ENCODE data around the gene CAMK1D. TPM values are rescaled to one million over a fixed set of nuclear protein-coding genes. Genes with fewer than 3 reads are reported as not detected.
"Not testable (repeated sequence)": the region's sequence is repeated elsewhere in the genome, so short reads cannot be mapped to it uniquely, and the experiment has no call there.

Gene CAMK1D
- total RNA-seq, 1 donor from 2014 or later: 1.0 TPM

- DNase-seq (ENCODE audit: low read depth): no peak
- no peak for TF ChIP-seq CTCF (conservative IDR thresholded peaks at IDR 0.05; ENCODE audit: low read depth, low read length)
- H3K4me3 ChIP-seq (ENCODE audit: low read depth, low read length): no peak overlapping the region
Measured at GRCh38 chr10:12709521-12709963, 360.2 kb downstream of the CAMK1D start.

- no peak for TF ChIP-seq CTCF (conservative IDR thresholded peaks at IDR 0.05; ENCODE audit: low read depth, low read length)
- DNase-seq (ENCODE audit: low read depth): no peak
- H3K4me3 ChIP-seq (ENCODE audit: low read depth, low read length): no peak overlapping the region
Measured at GRCh38 chr10:12710157-12710556, 360.8 kb downstream of the CAMK1D start.

GRCh38 chr10:12710594-12711349, 361.4 kb downstream of the CAMK1D start:
- peak; percentile 99 for TF ChIP-seq CTCF (conservative IDR thresholded peaks at IDR 0.05; ENCODE audit: low read depth, low read length)
- no peak for DNase-seq (ENCODE audit: low read depth)
- no peak overlapping the region for H3K4me3 ChIP-seq (ENCODE audit: low read depth, low read length)

GRCh38 chr10:12711350-12711708, 362.0 kb downstream of the CAMK1D start:
- H3K4me3 ChIP-seq (ENCODE audit: low read depth, low read length): no peak overlapping the region
- no peak for TF ChIP-seq CTCF (conservative IDR thresholded peaks at IDR 0.05; ENCODE audit: low read depth, low read length)
- no peak for DNase-seq (ENCODE audit: low read depth)

GRCh38 chr10:12712293-12712983, 363.1 kb downstream of the CAMK1D start:
- TF ChIP-seq CTCF (conservative IDR thresholded peaks at IDR 0.05; ENCODE audit: low read depth, low read length): no peak
- DNase-seq (ENCODE audit: low read depth): no peak

GRCh38 chr10:12712984-12713316, 363.6 kb downstream of the CAMK1D start:
- DNase-seq (ENCODE audit: low read depth); H3K4me3 ChIP-seq (ENCODE audit: low read depth, low read length): not testable (repeated sequence)

More at GRCh38 chr10:12712293-12712983, 363.1 kb downstream of the CAMK1D start:
- H3K4me3 ChIP-seq (ENCODE audit: low read depth, low read length): no peak overlapping the region

GRCh38 chr10:12716042-12716441, 366.7 kb downstream of the CAMK1D start:
- TF ChIP-seq CTCF (conservative IDR thresholded peaks at IDR 0.05; ENCODE audit: low read depth, low read length): no peak
- H3K4me3 ChIP-seq (ENCODE audit: low read depth, low read length): no peak overlapping the region
- DNase-seq (ENCODE audit: low read depth): no peak

Measured in epithelial cell of proximal tubule (primary cell).